K562 (cell line): ENCODE data around the gene CTF1. TPM values are rescaled to one million over a fixed set of nuclear protein-coding genes. Genes with fewer than 3 reads are reported as not detected.

Source experiments
- ARHGAP35 ChIP-seq: fragments of 450-650 bp; IDR thresholded peaks from 2 replicates; pipeline ENCODE4 v1.6.1; 2018; ENCODE audit not compliant: partially characterized antibody
- ATF7 ChIP-seq: fragments of 450-650 bp; IDR thresholded peaks from 2 replicates; pipeline ENCODE4 v1.7.1; 2014; ENCODE audit warnings: mild to moderate bottlenecking, moderate library complexity
- EHMT2 ChIP-seq: fragments of 450-650 bp; IDR thresholded peaks from 2 replicates; pipeline ENCODE4 v1.6.1; 2018; ENCODE audit warnings: antibody characterized with exemption
- ESRRB ChIP-seq: fragments of 250-450 bp; sonication (Bioruptor Pico); IDR thresholded peaks from 2 replicates; pipeline ENCODE4 v1.5.0; 2020; ENCODE audit warnings: mild to moderate bottlenecking, moderate library complexity, borderline replicate concordance
- GATA2 ChIP-seq: sonication (generic); formaldehyde crosslinking; IDR thresholded peaks from 2 replicates; pipeline ENCODE4 v1.4.0; 2020; ENCODE audit warnings: mild to moderate bottlenecking, missing genetic modification reagents
- GTF2E2 ChIP-seq: fragments of 200-800 bp; sonication (Bioruptor generic); IDR thresholded peaks from 2 replicates; pipeline ENCODE4 v1.6.1; 2016; ENCODE audit warnings: missing genetic modification characterization, missing compliant biosample characterization
- NR4A1 ChIP-seq, 2 experiments: fragments of 250-450 bp in 1 of 2; fragments of 450-650 bp in 1 of 2; sonication (Bioruptor Pico) in 1 of 2; IDR thresholded peaks; 2 replicates each; pipeline versions ENCODE4 v1.4.0 to v1.6.1; 2016 to 2020; ENCODE audit warnings: mild to moderate bottlenecking in 2 of 2, missing compliant biosample characterization in 1 of 2, missing genetic modification characterization in 1 of 2, moderate library complexity in 1 of 2
- RUNX1 ChIP-seq: sonication (generic); IDR thresholded peaks from 2 replicates; pipeline ENCODE4 v1.6.1; 2016; ENCODE audit warnings: antibody characterized with exemption, low read depth
- SAP30 ChIP-seq: fragments of 200-600 bp; sonication (generic); IDR thresholded peaks from 2 replicates; pipeline ENCODE4 v1.6.1; 2012; ENCODE audit warnings: borderline replicate concordance, low read depth, mild to moderate bottlenecking, moderate library complexity, low read length, control low read depth, inconsistent platforms; ENCODE audit not compliant: insufficient read depth, poor library complexity, severe bottlenecking
- ZKSCAN8 ChIP-seq: fragments of 200-800 bp; sonication (Bioruptor generic); IDR thresholded peaks from 2 replicates; pipeline ENCODE4 v1.6.1; 2016; ENCODE audit warnings: missing genetic modification characterization, missing compliant biosample characterization
- ZNF134 ChIP-seq: fragments of 250-450 bp; sonication (Bioruptor Pico); conservative IDR thresholded peaks from 2 replicates; pipeline ENCODE4 v1.4.0; 2020
- ZNF143 ChIP-seq: sonication (generic); formaldehyde crosslinking; IDR thresholded peaks from 2 replicates; pipeline ENCODE4 v1.9.0; 2022; ENCODE audit warnings: mild to moderate bottlenecking, missing genetic modification reagents
- ZNF354B ChIP-seq: fragments of 250-450 bp; sonication (Bioruptor Pico); IDR thresholded peaks from 2 replicates; pipeline ENCODE4 v1.4.0; 2020
- ZNF586 ChIP-seq: fragments of 450-650 bp; formaldehyde crosslinking; conservative IDR thresholded peaks from 2 replicates; pipeline ENCODE4 v1.4.0; 2020; ENCODE audit warnings: mild to moderate bottlenecking, moderate library complexity
- ZNF696 ChIP-seq: fragments of 250-450 bp; sonication (Bioruptor Pico); conservative IDR thresholded peaks from 2 replicates; pipeline ENCODE4 v1.4.0; 2020; ENCODE audit warnings: mild to moderate bottlenecking, moderate library complexity
- polyA plus RNA-seq, 8 experiments: library from polyadenylated mRNA; depleted of rRNA in 4 of 8; stranded (reverse) in 5 of 8; unstranded in 3 of 8; fragments of >200 nt; fragmentation: Nextera tagmentation in 2 of 8; fragmentation: Illumina TruSeq in 1 of 8; extraction: Ambion mirVana in 2 of 8; extraction: Trizol in 1 of 8; gene quantifications; 2 replicates each; pipeline versions ENCODE4 v1.2.1 to v1.2.3, GENCODE V29; 2011 to 2014; ENCODE audit warnings: inconsistent platforms in 1 of 8, missing spikeins in 1 of 8
- total RNA-seq, 7 experiments: library from RNA; depleted of rRNA in 6 of 7; stranded (reverse); fragments of >200 nt in 6 of 7; fragmentation: Illumina TruSeq in 2 of 7; extraction: Trizol in 2 of 7; gene quantifications; 2 replicates each; pipeline versions ENCODE4 v1.2.1 to v1.2.3, GENCODE V29; 2011 to 2021; ENCODE audit warnings: low replicate concordance in 1 of 7
- TF ChIP-seq, protein P1 (sequence below), 2 experiments: IDR thresholded peaks; 2 replicates each; pipeline ENCODE4 v1.6.1; 2011; ENCODE audit warnings: borderline replicate concordance in 1 of 2, control low read depth in 1 of 2, low read depth in 1 of 2, low read length in 1 of 2, mild to moderate bottlenecking in 1 of 2, mixed read lengths in 1 of 2, moderate library complexity in 1 of 2; ENCODE audit not compliant: insufficient read depth in 1 of 2, insufficient read length in 1 of 2, poor library complexity in 1 of 2, severe bottlenecking in 1 of 2; ENCODE audit errors: extremely low read depth in 1 of 2
- TF ChIP-seq, protein P2 (sequence below), 2 experiments: IDR thresholded peaks in 1 of 2; conservative IDR thresholded peaks in 1 of 2; 2 replicates each; pipeline ENCODE4 v1.6.1; 2016; ENCODE audit warnings: low read depth in 2 of 2, mild to moderate bottlenecking in 1 of 2, missing compliant biosample characterization in 1 of 2, missing genetic modification characterization in 1 of 2, moderate library complexity in 1 of 2
- TF ChIP-seq, protein P3 (sequence below), 2 experiments: fragments of 450-650 bp; conservative IDR thresholded peaks; 2 replicates each; pipeline ENCODE4 v1.6.1; 2017; ENCODE audit warnings: mild to moderate bottlenecking in 2 of 2, moderate library complexity in 2 of 2

CTF1 gene
- total and polyA plus RNA-seq, 9 of the 15 experiments (the other 6 are each of a cell fraction or from before 2014, with no cell fraction given): 0.24 to 2.5 (median 0.44) TPM

DNA sequence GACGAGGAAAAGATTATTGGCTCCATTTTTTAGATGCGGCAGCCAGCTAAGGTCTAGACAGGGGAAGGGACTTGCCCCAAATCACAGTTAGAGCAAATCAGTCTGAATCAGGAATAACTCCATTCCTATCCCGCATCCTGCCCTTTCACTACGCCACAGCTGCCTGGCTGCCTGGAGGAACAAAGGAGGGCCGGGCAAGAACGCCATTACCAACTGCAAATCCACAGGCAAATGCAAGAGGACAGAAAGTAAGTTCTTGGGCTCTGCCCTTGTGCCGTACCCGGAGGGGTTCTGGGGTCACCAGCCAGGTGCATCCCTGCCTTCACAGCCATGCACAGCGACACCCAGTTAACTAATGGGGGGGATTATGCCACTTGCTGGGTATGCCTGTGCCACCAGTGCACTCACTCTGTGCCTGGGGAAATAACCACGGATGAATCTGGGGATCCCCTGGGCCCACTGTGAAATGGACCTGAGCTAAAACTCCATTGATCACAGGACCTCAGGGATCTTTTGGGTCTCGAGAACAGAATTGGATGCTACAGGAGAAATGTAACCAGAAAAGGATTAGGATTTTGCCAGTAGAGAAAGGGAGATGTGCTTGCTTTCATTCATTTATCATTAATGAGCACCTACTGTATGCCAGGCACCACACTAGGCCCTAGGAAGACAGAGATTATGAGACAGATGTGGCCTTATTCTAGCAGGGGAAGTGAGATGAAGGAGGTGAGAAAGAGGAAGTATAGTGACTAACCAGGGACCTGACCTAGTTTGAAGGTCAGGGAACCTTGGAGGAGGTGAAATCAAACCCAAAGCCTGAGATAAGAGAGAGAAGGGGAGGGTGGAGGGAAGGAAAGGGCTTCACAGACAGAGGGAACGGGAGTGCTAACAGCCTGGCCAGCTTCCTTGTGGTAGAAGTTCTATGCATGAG, 20.3 kb upstream of the CTF1 start (continued):
- TF ChIP-seq, protein P1, sequence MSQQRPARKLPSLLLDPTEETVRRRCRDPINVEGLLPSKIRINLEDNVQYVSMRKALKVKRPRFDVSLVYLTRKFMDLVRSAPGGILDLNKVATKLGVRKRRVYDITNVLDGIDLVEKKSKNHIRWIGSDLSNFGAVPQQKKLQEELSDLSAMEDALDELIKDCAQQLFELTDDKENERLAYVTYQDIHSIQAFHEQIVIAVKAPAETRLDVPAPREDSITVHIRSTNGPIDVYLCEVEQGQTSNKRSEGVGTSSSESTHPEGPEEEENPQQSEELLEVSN (IDR thresholded peaks at IDR 0.05; ENCODE audit: borderline replicate concordance in 1 of 2, extremely low read depth in 1 of 2, insufficient read depth in 1 of 2, insufficient read length in 1 of 2, low read depth in 1 of 2, low read length in 1 of 2, poor library complexity in 1 of 2, severe bottlenecking in 1 of 2): no peak
- TF ChIP-seq, protein P2, sequence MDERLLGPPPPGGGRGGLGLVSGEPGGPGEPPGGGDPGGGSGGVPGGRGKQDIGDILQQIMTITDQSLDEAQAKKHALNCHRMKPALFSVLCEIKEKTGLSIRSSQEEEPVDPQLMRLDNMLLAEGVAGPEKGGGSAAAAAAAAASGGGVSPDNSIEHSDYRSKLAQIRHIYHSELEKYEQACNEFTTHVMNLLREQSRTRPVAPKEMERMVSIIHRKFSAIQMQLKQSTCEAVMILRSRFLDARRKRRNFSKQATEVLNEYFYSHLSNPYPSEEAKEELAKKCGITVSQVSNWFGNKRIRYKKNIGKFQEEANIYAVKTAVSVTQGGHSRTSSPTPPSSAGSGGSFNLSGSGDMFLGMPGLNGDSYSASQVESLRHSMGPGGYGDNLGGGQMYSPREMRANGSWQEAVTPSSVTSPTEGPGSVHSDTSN (CRISPR knock-in tag; IDR thresholded peaks at IDR 0.05; ENCODE audit: low read depth): no peak
- TF ChIP-seq, protein P2 (tag; conservative IDR thresholded peaks at IDR 0.05; ENCODE audit: low read depth): no peak
- TF ChIP-seq ATF7: 0 out of 2 replicates have a peak, but pooled peaks have one; percentile 31
- TF ChIP-seq, protein P3, sequence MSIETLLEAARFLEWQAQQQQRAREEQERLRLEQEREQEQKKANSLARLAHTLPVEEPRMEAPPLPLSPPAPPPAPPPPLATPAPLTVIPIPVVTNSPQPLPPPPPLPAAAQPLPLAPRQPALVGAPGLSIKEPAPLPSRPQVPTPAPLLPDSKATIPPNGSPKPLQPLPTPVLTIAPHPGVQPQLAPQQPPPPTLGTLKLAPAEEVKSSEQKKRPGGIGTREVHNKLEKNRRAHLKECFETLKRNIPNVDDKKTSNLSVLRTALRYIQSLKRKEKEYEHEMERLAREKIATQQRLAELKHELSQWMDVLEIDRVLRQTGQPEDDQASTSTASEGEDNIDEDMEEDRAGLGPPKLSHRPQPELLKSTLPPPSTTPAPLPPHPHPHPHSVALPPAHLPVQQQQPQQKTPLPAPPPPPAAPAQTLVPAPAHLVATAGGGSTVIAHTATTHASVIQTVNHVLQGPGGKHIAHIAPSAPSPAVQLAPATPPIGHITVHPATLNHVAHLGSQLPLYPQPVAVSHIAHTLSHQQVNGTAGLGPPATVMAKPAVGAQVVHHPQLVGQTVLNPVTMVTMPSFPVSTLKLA (conservative IDR thresholded peaks at IDR 0.05): 0 out of 4 replicates have a peak, but pooled peaks of 1 of the 2 experiments have one; percentile 23
- TF ChIP-seq ZNF143 (CRISPR knock-in tag): no peak
- TF ChIP-seq ZNF134 (CRISPR knock-in tag): no peak
- TF ChIP-seq EHMT2: peak; percentile 52; the same call in 1 of the 2 replicates
- no peak for TF ChIP-seq NR4A1 (CRISPR knock-in tag; IDR thresholded peaks at IDR 0.05)
- no peak for TF ChIP-seq NR4A1 (tag; IDR thresholded peaks at IDR 0.05)
- no peak for TF ChIP-seq ZNF696 (CRISPR knock-in tag)
- no peak for TF ChIP-seq SAP30
- TF ChIP-seq GTF2E2: 0 out of 2 replicates have a peak, but pooled peaks have one; percentile 31
- no peak for TF ChIP-seq ZNF354B (CRISPR knock-in tag)
- peak; percentile 98 for TF ChIP-seq ZKSCAN8 (CRISPR knock-in tag)
- no peak for TF ChIP-seq ARHGAP35
- no peak for TF ChIP-seq ESRRB
- TF ChIP-seq RUNX1: no peak
- peak; percentile 87 for TF ChIP-seq GATA2
- TF ChIP-seq ZNF586 (CRISPR knock-in tag): no peak
